HG02973 (cell line): ENCODE measurements around the gene MEIKIN.

Source experiments
- ATAC-seq: cut with Tn5 transposase; IDR thresholded peaks from one replicate; pipeline ENCODE4 v1.9.1; 2021; ENCODE audit warnings: moderate library complexity; ENCODE audit not compliant: unreplicated experiment

MEIKIN gene, protein sequence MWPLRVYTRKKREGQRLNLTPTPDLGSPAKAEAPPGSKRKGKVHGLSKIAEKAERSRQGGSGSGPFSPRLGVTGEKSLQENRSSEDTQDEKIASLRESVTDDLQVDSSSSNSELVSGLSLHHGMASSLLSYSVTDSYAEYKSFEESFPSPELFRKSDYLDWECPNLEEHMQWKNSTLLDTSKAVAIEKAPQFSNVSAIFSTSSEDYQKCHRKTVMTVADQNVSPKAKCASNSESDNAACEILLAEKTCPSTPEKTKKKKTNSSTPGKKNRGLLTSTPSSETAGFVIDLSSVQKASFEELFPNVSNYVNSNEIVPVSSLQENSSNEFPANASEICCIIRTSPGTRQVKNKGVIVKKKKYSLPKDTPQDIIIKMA

DNA sequence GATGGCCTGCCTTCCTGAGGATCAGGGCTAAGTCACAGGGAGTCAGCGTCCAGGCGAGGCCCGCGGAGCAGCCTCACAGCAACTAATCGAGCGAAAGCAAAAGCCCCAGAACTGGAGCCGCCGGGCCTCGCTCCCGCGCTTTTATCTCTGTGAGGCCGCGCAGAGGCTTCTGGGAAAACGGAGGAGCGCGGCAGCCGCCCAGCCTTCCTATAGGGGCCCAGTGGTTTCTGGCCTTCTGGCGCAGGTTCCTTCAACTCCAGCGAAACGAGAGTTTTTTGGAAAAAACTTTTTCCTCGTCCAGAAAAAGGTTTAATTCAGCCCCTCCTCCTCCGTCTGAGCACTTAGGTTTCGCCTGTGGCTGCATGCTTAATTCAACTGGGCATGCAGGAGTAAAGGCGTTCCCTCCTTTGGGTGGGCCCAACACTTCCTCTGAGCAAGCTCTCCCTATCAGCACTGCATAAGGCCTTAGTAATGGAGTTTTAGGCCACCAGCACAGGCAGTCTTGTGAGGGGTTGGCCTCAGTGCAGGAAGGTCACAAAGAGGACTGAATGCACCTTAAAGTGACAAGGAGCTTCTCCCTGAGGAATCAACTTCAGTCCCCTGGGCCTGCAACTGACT is at the start of gene MEIKIN:
Gene MEIKIN (minus strand): TSS at position 113 of the 618 bp plus-strand sequence. CDS start 158 bp downstream, outside the sequence.
- no peak for ATAC-seq

- no peak for ATAC-seq
These were observed 49.2 kb upstream of the MEIKIN start for GRCh38 chr5:131994533-131995226.

- no peak for ATAC-seq
These were observed 48.6 kb upstream of the MEIKIN start for GRCh38 chr5:131994090-131994489.

- no peak for ATAC-seq
These were observed 48.2 kb upstream of the MEIKIN start for GRCh38 chr5:131993676-131994075.

- no peak for ATAC-seq
These were observed 46.9 kb upstream of the MEIKIN start for GRCh38 chr5:131992370-131992769.

DNA sequence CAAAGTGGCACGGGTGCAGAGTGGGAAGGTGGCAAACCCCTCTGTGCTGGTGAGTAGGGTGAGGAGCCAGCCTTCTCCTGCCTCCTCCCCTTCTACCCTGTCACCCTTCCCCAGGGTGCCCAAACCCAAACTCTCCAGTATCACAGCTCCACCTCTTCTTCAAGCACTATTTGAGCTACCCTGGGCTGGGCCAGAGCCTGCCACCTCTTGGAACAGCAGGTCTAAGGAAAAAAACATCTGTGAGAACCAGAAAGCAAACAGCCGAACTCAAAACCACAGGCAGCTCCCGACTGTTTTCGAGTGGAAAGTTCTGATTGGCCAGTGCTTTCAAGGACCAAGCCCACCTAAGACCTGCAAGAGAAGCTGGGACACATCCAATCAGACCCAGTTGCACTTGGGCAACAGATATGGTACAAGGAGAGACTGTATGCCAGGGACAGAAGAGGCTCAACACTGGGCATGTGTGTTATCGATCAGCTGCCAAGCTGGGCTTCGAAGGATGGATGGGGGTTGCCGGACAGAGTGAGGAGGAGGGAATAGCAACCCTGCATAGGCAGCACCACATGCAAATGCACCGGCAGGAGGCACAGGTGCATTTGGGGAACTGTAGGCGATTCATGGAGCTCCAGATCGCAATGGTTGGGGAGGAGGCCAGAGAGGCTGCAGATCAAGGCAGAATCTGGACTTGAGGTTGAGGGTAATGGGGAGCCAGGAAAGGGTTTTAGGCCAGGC is 46.3 kb upstream of the MEIKIN start:
- no peak for ATAC-seq

- ATAC-seq: no peak
These were observed 45.3 kb upstream of the MEIKIN start for GRCh38 chr5:131990716-131991115.

- no peak for ATAC-seq
These were observed 43.1 kb upstream of the MEIKIN start for GRCh38 chr5:131988601-131989000.

DNA sequence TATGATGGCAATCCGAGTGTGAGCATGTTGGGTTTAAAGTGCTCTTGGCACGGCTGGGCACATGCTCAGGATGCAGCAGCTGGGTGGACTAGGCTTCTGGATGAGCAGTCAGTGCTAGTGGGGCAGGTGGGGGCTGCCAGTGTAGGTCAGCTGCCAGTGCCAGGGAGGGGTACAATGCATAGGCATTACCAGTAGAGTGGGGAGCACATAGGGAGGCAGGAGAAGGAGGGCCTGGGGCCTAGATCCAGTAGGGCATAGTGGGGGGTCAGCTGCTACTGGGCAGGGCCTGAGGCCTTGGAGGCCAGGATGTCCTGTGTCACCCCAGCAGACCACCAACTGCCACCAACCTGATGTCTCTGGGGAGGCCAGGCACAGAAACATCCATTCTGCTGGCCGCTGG is 41.8 kb upstream of the MEIKIN start:
- no peak for ATAC-seq

DNA sequence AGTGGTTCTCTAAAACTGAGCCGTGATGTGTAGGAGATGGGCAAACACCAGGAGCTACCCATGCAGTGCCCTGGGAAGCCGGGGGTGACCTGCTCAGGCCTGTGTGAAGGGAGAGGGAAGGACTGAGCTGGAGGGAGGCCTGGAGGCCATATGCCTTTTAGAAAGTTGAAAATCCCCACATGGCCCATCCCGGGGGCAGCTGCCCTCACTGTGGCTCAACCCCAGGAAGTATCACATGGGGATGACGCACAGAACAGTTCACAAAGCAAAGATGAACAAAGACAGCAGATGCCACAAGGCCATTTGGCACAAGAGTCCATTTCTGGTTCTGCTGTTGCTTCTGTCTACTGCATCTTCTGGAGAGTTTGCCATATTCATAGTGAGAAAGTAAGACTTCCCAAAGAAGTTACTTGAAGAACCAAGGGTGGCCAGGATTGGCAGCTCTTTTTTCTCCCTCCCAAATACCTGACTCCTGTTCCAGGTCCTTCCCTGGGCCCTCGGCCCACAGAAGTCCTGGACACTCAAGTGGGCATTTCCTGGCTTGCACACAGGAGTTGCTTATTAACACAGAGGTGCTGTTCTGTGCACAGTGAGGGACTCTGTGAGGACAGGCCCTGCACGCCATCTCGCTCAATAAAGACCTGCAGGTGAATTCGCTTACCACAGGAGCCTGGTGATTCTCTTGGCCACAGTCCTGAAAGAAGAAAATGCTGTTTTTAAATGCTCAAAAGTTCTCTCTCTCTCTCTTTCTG is 40.9 kb upstream of the MEIKIN start:
- no peak for ATAC-seq

DNA sequence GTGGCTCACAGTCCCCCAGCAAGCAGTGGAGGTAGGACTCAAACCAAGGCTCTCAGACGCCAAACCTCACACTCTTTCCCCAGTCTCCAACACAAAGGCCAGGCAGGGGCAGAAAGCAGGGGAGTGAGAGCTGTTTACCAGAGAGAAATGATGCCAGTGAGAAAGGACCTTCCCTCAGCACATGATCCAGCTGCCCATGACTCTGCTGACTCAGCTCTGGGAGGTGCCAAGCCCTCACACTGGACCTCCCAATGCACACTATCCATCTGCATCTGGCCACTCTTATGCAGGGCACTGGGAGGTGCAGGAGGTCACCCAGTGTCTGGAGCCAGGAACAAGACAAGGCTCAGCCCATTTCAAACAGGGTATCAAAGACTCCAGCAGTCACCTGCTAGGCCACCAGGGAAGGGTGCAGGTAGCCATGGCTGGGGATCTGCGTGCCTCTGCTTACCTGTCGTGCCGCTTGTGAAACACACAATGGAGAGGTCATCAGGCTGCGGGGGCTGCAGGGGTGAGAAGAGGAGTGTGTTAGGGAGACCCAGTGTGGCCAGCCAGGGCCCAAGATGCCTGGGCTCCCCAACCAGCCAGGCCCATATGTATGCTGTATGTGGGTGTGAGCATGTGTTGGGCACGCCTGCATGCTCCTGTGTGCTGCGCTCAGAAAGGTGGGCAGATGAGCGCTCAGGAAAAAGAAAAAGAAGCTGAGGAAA is 39.6 kb upstream of the MEIKIN start:
- ATAC-seq: no peak

- ATAC-seq: no peak
These were observed 37.8 kb upstream of the MEIKIN start for GRCh38 chr5:131983244-131983771.

DNA sequence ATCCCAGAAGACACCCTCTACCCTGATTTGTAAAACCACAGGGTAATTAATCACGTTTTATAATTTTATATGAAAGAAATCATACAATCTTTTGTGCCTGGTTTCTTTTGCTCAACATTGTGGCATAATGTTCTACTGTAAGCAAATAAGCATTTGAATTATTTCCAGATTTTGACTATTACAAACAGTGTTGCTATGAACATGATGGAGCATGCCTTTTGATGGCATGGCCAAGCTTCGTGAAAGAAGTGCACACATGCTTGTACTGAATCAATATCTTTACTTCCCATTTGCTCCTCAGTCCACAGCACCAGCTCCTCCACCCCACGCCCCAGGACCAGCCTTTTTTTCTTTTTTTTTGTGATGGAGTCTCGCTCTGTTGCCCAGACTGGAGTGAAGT is 36.1 kb upstream of the MEIKIN start:
- ATAC-seq: no peak

GRCh38 chr5:131980696-131981095 is 35.2 kb upstream of the MEIKIN start:
- no peak for ATAC-seq

DNA sequence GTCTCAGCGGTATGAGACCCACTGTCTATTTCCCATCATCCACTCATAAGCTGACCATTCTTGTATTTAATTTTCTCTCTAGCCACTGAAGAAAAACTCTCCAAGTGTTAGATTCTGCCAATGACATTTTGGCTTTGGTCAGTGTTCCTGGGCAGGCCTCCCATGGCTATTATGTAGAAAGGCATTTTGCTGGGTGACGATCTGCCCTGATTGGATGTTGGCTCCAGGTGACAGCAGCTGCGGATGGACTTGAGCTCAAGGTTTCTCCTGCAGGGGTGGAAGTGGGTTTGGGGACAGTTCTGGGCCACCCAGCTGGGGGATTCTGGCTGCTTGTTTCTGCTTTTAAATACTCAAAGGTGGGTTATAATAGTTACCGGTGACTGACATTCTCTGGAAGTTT is 34.4 kb upstream of the MEIKIN start:
- ATAC-seq: no peak

DNA sequence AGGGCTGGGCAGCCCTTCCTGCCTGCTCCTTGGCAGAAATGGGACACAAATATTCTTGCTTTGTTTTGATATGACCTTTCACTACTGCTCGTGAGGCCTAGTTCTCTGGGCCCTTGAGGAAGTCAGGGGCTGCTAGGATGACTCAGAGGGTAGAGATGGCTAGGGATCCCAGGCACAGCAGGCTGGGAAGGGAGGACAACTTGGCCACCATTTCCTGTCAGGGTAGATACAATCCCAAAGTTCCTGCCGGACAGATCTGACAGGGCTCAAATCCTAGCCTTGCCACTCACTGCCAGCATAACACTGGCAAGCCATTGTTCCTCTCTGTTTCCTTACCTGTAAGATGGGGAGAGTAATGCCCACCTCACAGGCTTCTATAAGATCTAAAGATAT is 31.7 kb upstream of the MEIKIN start:
- ATAC-seq: no peak

DNA sequence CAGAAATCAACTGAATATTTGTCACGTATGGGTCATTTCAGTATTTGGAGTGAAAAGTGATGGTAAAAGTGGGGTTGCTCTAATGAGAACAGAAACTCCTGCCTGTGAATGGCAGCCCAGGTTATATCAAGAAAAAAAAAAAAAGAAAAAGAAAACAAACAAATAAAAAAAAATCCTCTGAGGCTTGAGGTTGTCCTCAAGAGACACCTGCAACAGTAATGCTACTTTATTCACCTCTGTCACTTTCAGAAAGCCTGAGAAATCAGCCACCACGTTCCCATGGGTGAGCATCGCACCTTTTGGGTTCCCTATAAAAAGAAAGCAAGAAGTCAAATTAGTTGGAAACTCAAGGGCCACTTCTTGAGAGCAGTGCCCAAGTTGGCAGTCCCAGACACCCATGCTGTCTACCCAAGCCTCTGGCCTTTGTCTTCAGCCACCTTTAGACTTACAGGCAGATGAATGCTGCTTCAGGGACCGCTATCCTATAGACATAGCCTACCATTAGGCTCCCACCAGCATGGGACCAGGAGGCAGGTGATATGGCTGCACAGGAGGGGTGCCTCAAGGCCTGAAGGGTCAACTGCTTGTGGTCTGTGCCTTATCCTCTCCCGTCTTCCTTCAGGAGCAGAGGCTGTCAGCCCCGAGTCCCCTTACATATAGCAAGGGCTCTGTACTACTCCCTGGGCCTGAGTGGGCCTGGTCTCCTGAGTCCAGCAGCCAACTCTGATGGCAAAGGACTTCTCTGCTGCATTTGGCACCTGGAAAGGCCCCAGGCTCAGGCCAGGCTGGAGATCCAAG is 31.1 kb upstream of the MEIKIN start:
- no peak for ATAC-seq

DNA sequence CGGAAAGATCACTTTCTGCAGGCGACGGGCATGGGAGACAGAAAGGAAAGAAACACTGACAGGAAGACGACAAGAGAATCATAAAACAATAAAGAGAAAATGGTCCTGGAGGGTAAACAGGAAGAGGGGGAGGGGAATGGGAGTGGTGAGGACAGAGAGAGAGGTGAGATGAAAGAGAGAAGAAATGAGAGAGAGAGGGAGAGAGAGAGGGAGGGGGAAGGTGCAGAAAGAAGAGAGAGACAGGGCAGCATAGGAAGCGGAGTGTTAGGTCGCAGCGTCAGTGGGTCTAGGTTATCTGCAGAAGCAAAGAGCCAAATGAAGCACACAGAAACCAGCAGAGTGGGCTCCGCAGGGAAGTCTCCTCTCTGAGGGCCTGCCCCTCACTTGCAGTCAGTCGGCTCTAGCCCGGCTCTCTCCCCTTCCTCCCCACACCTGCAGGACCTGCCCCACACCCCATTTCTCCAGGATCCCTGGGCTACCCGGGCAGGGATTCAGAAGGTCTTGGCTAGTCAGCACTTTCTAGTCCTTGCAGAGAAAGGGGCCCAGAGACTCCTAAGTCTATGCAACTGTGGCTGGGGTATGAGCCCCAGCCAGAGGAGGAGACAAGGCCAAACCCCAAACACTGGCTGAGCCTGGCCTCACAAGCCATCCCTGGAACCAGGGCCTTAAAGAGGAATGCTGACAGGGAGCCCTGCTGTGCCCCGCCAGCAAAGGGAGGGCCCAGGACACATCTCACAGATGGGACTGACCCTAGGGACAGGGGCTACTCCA is 29.7 kb upstream of the MEIKIN start:
- no peak for ATAC-seq
